ENCODE measurements around the gene FZD1.

- TF ChIP-seq CTCF (IDR thresholded peaks at IDR 0.05): no peak
- no peak for TF ChIP-seq POLR2A (IDR thresholded peaks at IDR 0.05)
- no peak for TF ChIP-seq EP300 (IDR thresholded peaks at IDR 0.05)
Measured at GRCh38 chr7:91265693-91266066, 1.4 kb downstream of the FZD1 start.
